ENCODE data around the gene RNF31. TPM values are rescaled to one million over a fixed set of nuclear protein-coding genes. Genes with fewer than 3 reads are reported as not detected.

Gene RNF31
- total RNA-seq, 2 experiments from 2014 or later, result 131 to 153 TPM

GRCh38 chr14:24145690-24146452, 1.4 kb upstream of the RNF31 start:
- peak overlapping the region; percentile 96 for H3K27ac Mint-ChIP-seq
- DNase-seq (no peak), ATAC-seq (ENCODE audit: low read depth) (no peak)
- H3K4me3 Mint-ChIP-seq, result peak overlapping the region; percentile 94
- peaks cover 40% of the 10 kb centered on the region for H3K36me3 Mint-ChIP-seq
- no peaks in the 10 kb centered on the region for H3K9me3 Mint-ChIP-seq
- no peaks in the 10 kb centered on the region for H3K27me3 Mint-ChIP-seq
- POLR2A ChIA-PET, result interaction anchor here (0.5 to 14.1 kb wide), 16 partner anchors 9 to 284 kb away, joined by 3 to 347 read pairs (median 10); partner anchors contain the start of genes CBLN3, CHMP4A, DCAF11 and IRF9
- H3K4me1 Mint-ChIP-seq, result peaks cover 56% of the 10 kb centered on the region

GRCh38 chr14:24146453-24146977, 783 bp upstream of the RNF31 start, which contains the start of gene PSME2:
PSME2 (minus strand) TSS chr14:24146610; CDS start chr14:24146581, 29 bp downstream.
- Mint-ChIP-seq H3K4me3 (peak within 1 kb of the TSS; percentile 94), H3K36me3 (peaks cover 42% of the 10 kb centered on the region), H3K9me3 (no peaks in the 10 kb centered on the region), H3K4me1 (peaks cover 56% of the 10 kb centered on the region), H3K27ac (peak within 1 kb of the TSS; percentile 96), H3K27me3 (no peaks in the 10 kb centered on the region)
- POLR2A ChIA-PET, result interaction anchor here (0.8 to 14.1 kb wide), 21 partner anchors 10 to 283 kb away, joined by 3 to 347 read pairs (median 10); partner anchors contain the start of genes CBLN3, CHMP4A, DCAF11 and IPO4
- peak; percentile 90 for DNase-seq
- ATAC-seq (ENCODE audit: low read depth), result peak; percentile 69

- Mint-ChIP-seq H3K4me3 (peak overlapping the region; percentile 94), H3K27me3 (no peaks in the 10 kb centered on the region), H3K9me3 (no peaks in the 10 kb centered on the region), H3K27ac (peak overlapping the region; percentile 91), H3K36me3 (peaks cover 44% of the 10 kb centered on the region), H3K4me1 (peaks cover 51% of the 10 kb centered on the region)
- POLR2A ChIA-PET, result interaction anchor here (0.9 to 14.1 kb wide), 15 partner anchors 9 to 123 kb away, joined by 3 to 347 read pairs (median 11); partner anchors contain the start of genes DCAF11, IPO4, IRF9 and MDP1
- no peak for ATAC-seq (ENCODE audit: low read depth)
- no peak for DNase-seq
These were observed 597 bp downstream of the RNF31 start for GRCh38 chr14:24147761-24148428.

- peaks cover 36% of the 10 kb centered on the region for H3K36me3 Mint-ChIP-seq
- H3K27ac Mint-ChIP-seq, result peak overlapping the region; percentile 91
- DNase-seq (no peak), ATAC-seq (ENCODE audit: low read depth) (no peak)
- H3K4me3 Mint-ChIP-seq, result peak overlapping the region; percentile 94
- H3K4me1 Mint-ChIP-seq, result peaks cover 37% of the 10 kb centered on the region
- H3K27me3 Mint-ChIP-seq, result no peaks in the 10 kb centered on the region
- POLR2A ChIA-PET, result interaction anchor here (0.6 to 14.1 kb wide), 8 partner anchors 9 to 54 kb away, joined by 3 to 347 read pairs (median 24); partner anchors contain the start of genes DCAF11, EMC9, IRF9 and NRL
- no peaks in the 10 kb centered on the region for H3K9me3 Mint-ChIP-seq
These were observed 2.1 kb downstream of the RNF31 start for GRCh38 chr14:24149302-24149969.

- no peak overlapping the region for H3K4me3 Mint-ChIP-seq
- H3K4me1 Mint-ChIP-seq, result peaks cover 37% of the 10 kb centered on the region
- ATAC-seq (ENCODE audit: low read depth) (no peak), DNase-seq (no peak)
- H3K27ac Mint-ChIP-seq, result no peak overlapping the region
- H3K36me3 Mint-ChIP-seq, result peaks cover 39% of the 10 kb centered on the region
- no peaks in the 10 kb centered on the region for H3K9me3 Mint-ChIP-seq
- POLR2A ChIA-PET, result interaction anchor here (0.6 to 14.1 kb wide), 5 partner anchors 9 to 36 kb away, joined by 3 to 347 read pairs (median 6); partner anchors contain the start of genes DCAF11, EMC9, IRF9 and NRL
- H3K27me3 Mint-ChIP-seq, result no peaks in the 10 kb centered on the region
These were observed 2.8 kb downstream of the RNF31 start for GRCh38 chr14:24150061-24150460.

- Mint-ChIP-seq H3K4me1 (peaks cover 32% of the 10 kb centered on the region), H3K9me3 (no peaks in the 10 kb centered on the region), H3K36me3 (peaks cover 38% of the 10 kb centered on the region), H3K27me3 (no peaks in the 10 kb centered on the region), H3K27ac (peak overlapping the region; percentile 75), H3K4me3 (no peak overlapping the region)
- POLR2A ChIA-PET, result interaction anchor here (0.7 to 14.1 kb wide), 5 partner anchors 10 to 227 kb away, joined by 3 to 347 read pairs (median 6); partner anchors contain the start of genes DCAF11, EMC9, IRF9 and NRL
- DNase-seq, result no peak
- ATAC-seq (ENCODE audit: low read depth), result no peak
These were observed 3.3 kb downstream of the RNF31 start for GRCh38 chr14:24150567-24150966.

GRCh38 chr14:24150993-24151392, 3.7 kb downstream of the RNF31 start:
- no peak for ATAC-seq (ENCODE audit: low read depth)
- Mint-ChIP-seq H3K36me3 (peaks cover 41% of the 10 kb centered on the region), H3K4me3 (no peak overlapping the region), H3K27ac (no peak overlapping the region), H3K9me3 (no peaks in the 10 kb centered on the region), H3K27me3 (no peaks in the 10 kb centered on the region), H3K4me1 (peaks cover 29% of the 10 kb centered on the region)
- POLR2A ChIA-PET, result interaction anchor here (0.7 to 14.1 kb wide), 7 partner anchors 10 to 279 kb away, joined by 3 to 347 read pairs (median 3); partner anchors contain the start of genes CBLN3, DCAF11, EMC9 and IRF9
- DNase-seq, result no peak

DNA sequence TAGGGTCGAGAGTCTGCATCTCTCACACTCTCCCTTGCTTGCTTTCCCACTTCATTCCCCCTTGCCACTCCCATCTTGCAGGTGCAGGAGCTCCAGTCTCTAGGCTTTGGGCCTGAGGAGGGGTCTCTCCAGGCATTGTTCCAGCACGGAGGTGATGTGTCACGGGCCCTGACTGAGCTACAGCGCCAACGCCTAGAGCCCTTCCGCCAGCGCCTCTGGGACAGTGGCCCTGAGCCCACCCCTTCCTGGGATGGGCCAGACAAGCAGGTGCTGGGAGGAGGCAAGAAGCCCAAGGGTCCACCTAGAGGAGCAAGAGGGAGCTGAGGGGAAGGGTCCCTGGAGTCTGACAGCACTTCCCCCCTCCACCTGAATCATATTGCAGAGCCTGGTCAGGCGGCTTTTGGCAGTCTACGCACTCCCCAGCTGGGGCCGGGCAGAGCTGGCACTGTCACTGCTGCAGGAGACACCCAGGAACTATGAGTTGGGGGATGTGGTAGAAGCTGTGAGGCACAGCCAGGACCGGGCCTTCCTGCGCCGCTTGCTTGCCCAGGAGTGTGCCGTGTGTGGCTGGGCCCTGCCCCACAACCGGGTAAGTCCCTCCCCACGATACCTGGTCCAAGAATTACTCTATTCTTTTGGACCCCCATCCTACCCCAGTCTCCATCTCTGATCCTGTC, 4.2 kb downstream of the RNF31 start:
- peak overlapping the region; percentile 56 for H3K27ac Mint-ChIP-seq
- POLR2A ChIA-PET, result interaction anchor here (0.8 to 14.1 kb wide), 6 partner anchors 10 to 278 kb away, joined by 3 to 347 read pairs (median 3); partner anchors contain the start of genes CBLN3, DCAF11, EMC9 and IRF9
- H3K9me3 Mint-ChIP-seq, result no peaks in the 10 kb centered on the region
- no peak for ATAC-seq (ENCODE audit: low read depth)
- peaks cover 41% of the 10 kb centered on the region for H3K36me3 Mint-ChIP-seq
- H3K4me1 Mint-ChIP-seq, result peaks cover 29% of the 10 kb centered on the region
- no peaks in the 10 kb centered on the region for H3K27me3 Mint-ChIP-seq
- H3K4me3 Mint-ChIP-seq, result no peak overlapping the region
- no peak for DNase-seq

DNA sequence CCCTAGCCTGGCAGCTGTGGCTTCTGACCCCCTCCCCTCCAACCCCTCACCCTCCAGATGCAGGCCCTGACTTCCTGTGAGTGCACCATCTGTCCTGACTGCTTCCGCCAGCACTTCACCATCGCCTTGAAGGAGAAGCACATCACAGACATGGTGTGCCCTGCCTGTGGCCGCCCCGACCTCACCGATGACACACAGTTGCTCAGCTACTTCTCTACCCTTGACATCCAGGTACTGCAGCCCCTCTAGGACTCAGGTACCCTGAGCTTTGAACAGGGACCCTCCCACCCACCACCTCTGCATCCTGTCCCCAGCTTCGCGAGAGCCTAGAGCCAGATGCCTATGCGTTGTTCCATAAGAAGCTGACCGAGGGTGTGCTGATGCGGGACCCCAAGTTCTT, 7.8 kb downstream of the RNF31 start:
- Mint-ChIP-seq H3K9me3 (no peaks in the 10 kb centered on the region), H3K4me3 (no peak overlapping the region), H3K4me1 (peaks cover 15% of the 10 kb centered on the region), H3K27me3 (no peaks in the 10 kb centered on the region), H3K27ac (peak overlapping the region; percentile 46), H3K36me3 (peaks cover 55% of the 10 kb centered on the region)
- DNase-seq, result no peak
- ATAC-seq (ENCODE audit: low read depth), result no peak
- POLR2A ChIA-PET, result interaction anchor here (1.2 to 4.1 kb wide), 3 partner anchors 8 to 19 kb away, joined by 3 to 25 read pairs (median 3); partner anchors contain the start of genes PSME1, PSME2 and RNF31

DNA sequence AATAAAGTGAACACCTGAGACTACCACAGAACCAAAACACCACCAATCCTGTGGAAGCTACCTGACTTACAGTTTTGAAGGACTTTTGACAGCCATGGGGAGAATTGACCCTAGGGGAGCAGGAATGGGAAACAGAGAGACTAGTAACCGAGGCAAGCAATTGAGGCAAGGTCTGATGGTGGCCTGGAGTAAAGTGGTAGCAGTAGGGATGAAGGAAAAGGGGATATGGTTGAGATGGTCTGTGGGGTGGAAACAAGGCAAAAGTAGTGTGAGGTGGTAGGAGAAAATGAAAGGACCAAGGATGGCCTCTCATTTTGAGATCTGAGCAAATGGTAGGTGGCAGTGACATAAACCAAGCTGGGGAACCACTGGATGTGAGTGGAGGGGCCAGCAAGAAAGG, 9.5 kb downstream of the RNF31 start:
- Mint-ChIP-seq H3K27me3 (no peaks in the 10 kb centered on the region), H3K4me3 (no peak overlapping the region), H3K27ac (peak overlapping the region; percentile 76), H3K9me3 (no peaks in the 10 kb centered on the region), H3K36me3 (peaks cover 58% of the 10 kb centered on the region), H3K4me1 (peaks cover 22% of the 10 kb centered on the region)
- ATAC-seq (ENCODE audit: low read depth), result no peak
- DNase-seq, result no peak
- POLR2A ChIA-PET, result interaction anchor here (1.2 to 4.1 kb wide), 2 partner anchors 10 to 20 kb away, joined by 3 to 25 read pairs; partner anchors contain the start of genes PSME1, PSME2 and RNF31

GRCh38 chr14:24157331-24157730, 10.0 kb downstream of the RNF31 start:
- Mint-ChIP-seq H3K27me3 (no peaks in the 10 kb centered on the region), H3K4me1 (peaks cover 24% of the 10 kb centered on the region), H3K4me3 (no peak overlapping the region), H3K27ac (peak overlapping the region; percentile 63), H3K36me3 (peaks cover 60% of the 10 kb centered on the region), H3K9me3 (no peaks in the 10 kb centered on the region)
- DNase-seq (no peak), ATAC-seq (ENCODE audit: low read depth) (no peak)
- POLR2A ChIA-PET, result interaction anchor here (4.1 kb wide), 1 partner anchor 11 kb away, joined by 25 read pairs; the partner anchor contains the start of genes PSME2 and RNF31
